Vagina (tissue), 2 donors: Measurements from ENCODE around the gene NLGN1.

Source experiments
- CTCF ChIP-seq, 3 experiments: fragments of 450-650 bp in 2 of 3; fragments of 200-600 bp in 1 of 3; sonication (generic) in 1 of 3; IDR thresholded peaks; one replicate each; pipeline ENCODE4 v1.5.1; 2017 to 2019; ENCODE audit warnings: antibody characterized with exemption in 3 of 3, mild to moderate bottlenecking in 2 of 3, moderate library complexity in 2 of 3
- POLR2AphosphoS5 ChIP-seq, 2 donors: sonication (generic); formaldehyde crosslinking; IDR thresholded peaks; one replicate each; pipeline ENCODE4 v1.9.0; 2017; ENCODE audit warnings: antibody characterized with exemption in 2 of 2, mild to moderate bottlenecking in 2 of 2, low read depth in 1 of 2; ENCODE audit not compliant: insufficient read depth in 1 of 2

- no peak for TF ChIP-seq CTCF (IDR thresholded peaks at IDR 0.05)
- no peak for TF ChIP-seq POLR2AphosphoS5 (IDR thresholded peaks at IDR 0.05; ENCODE audit: insufficient read depth in 1 of 2, low read depth in 1 of 2)
Observed at GRCh38 chr3:174310475-174310983, 913.0 kb downstream of the NLGN1 start.
